CD4-positive, alpha-beta T cell treated with Interleukin-21 for 1 hour (primary cell): Measurements from ENCODE around the gene ST8SIA6.
A peak's percentile ranks its signal among the peaks of the same experiment; 100 is the strongest.

Source experiments
- DNase-seq: peaks from one replicate; pipeline ENCODE4 v3.0.0-alpha.2; 2020

ST8SIA6 gene

DNA sequence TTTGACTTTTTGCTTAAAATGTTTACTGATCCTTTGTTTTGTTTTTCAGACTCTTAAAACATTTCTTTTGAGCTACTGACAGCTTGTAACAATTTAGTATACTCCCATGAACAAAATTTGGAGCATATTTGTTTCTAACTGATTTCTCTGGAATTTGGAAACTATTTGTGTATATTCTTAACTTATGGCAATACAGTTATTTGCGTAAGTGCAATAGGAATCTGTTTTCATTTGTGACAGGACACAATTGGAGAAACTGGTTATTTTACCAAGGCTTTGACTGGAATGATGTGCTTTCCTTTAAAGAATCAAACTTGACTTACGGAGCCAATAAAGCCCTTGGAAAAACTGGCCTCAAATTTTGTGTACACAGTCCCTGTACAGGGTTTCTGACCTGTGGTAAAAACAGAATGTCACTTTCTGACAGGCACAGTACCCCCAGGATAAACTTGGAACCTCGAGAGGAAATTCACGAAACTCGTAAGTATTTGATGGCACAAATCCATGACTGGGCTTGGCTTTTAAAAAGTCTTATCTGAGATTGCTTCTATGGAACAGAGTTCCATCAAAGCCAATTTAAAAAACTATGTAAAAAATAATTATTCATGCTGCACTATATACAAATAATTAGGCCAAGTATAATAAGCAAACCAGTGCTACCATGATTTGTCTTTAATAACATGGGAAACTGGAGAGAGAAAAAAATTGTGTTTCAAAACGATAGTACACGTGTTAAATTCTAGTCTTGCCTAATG lies 70.4 kb downstream of the ST8SIA6 start:
- no peak for DNase-seq

DNA sequence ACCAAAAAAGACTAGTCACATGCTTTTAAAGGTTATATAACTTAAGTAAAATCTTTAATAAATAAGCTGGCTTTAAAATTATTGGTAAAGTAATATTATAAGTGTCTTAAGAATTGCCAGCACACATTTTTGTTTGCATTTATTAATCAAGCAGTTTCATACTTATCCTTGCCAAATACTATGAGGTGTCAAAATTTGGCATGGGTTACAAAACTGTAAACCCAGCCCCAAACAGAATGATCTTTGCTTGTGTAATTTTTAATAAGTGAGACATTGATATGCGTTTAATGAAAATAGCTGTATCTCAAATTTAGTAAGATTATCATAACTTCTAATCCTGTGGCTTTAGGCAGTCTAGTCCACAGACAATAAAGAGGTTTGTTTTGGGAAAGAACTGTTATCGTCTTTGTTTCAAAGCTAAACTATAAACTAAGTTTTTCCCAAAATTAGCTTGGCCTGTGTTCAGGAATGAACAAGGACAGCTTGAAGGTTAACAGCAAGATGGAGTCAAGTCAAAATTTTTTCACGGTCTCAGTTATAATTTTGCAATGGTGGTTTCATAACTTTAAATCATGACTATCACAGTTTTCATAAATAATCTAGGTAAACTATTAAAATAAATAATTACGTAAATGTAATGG lies 72.8 kb downstream of the ST8SIA6 start:
- DNase-seq, result no peak

GRCh38 chr10:17380888-17381287 lies 73.5 kb downstream of the ST8SIA6 start:
- DNase-seq, result no peak

- no peak for DNase-seq
These were observed 74.4 kb downstream of the ST8SIA6 start for GRCh38 chr10:17380016-17380415.

DNA sequence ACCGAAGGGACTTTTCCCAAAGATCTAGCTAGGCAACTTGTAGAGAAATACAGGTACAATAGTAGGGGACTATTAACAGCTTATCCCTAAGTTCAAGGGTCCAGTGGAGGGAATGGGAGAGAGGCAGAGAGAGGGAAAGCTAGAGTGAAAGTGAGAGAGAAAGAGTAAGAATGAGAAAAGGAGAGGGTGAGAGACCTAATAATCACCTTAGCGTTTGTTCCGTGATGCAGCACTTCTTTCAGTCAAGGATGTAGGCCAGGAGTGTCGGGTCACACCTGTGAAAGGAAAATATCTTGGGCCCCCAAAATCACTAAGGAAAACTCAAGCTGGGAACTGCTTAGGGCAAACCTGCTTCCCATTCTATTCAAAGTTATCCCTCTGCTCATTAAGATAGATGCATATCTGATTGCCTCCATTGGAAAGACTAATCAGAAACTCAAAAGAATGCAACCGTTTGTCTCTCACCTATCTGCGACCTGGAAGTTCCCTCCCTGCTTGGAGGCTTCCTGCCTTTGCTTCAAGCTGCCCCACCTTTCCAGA lies 75.2 kb downstream of the ST8SIA6 start:
- DNase-seq, result no peak

DNA sequence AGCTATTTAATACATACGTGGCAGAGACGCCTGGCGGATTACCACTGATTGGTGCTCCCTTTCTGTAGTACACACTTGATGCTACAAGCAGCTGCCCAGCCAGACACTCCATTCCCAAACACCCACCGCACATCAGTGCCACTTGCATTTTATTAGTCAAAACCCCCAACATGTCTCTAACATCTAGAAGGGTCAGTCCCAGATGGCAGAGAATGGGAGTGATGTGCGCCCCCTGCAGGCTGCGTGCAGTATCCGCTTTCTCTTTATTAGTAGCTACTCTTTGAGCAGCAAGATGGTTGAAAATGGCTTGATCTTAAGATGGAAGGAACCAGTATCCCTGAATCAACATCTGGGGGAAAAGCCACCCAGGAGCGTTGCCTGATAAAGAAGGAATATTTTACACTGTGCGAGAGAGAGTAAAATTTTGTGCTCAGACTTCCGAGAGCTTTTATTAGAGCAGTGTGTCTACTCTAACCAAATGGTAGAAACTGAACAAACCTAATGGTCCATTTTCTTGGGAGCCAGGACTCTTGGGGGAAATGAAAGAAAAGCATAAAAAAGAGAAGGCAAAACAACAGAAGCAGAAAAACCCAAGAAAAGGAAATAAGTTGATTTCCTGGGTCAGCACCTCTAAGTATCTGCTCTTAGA lies 78.3 kb downstream of the ST8SIA6 start:
- DNase-seq, result peak; percentile 7

GRCh38 chr10:17368708-17369272 lies 85.6 kb downstream of the ST8SIA6 start:
- no peak for DNase-seq

DNA sequence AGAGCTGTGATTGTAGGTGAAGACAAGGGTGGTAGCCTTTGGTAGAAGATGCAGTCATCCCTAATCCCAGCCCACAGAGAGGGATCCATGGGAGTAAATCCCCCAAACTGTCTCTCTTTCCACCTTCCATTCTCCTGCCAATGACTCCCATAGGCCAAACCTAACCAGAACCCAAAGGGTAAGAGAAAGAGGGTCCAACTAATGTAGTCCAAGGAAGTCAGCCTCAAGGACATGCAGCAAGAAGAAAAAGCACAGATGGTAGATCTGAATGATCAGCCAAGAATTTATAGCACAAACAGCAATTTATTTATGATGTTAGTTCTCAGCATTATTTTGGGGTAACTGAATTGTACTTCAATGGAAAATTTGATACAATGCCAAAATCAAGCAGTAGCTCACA lies 87.7 kb downstream of the ST8SIA6 start:
- DNase-seq, result no peak

DNA sequence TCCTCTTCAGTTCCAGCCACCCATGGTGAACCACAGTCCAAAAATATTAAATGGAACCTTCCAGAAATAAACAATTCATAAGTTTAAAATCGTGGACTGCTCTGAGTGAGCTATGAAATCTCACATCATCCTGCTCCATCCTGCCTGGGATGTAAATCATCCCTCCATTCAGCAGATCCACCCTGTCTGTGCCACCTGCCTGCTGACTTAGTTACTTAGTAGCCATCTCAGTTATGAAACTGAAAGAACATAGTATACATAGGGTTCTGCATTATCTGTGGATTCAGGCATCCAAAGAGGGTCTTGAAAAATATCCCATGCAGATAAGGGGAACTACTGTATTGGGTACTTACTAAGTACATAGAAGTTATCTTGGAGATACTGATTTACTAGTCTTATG lies 89.0 kb downstream of the ST8SIA6 start:
- no peak for DNase-seq

DNA sequence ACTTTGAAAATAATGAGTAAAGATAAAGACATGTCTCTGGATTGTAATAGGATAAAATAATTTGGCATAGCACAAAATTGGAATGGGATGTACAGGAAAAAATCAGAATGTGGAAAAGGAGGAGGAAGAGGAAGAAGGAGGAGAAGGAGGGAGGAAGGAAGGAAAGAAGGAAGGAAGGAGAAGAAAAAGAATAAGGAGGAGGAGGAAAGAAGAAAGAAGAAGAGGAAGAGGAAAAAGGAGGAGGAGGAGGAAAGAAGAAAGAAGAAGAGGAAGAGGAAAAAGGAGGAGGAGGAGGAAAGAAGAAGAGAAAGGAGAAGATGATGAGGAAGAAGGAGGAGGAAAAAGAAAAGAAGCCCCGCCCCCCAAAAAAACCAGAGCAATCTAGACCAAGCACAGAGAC lies 95.9 kb downstream of the ST8SIA6 start:
- no peak for DNase-seq

GRCh38 chr10:17357781-17358180 lies 96.6 kb downstream of the ST8SIA6 start:
- no peak for DNase-seq

GRCh38 chr10:17356820-17357219 lies 97.6 kb downstream of the ST8SIA6 start:
- no peak for DNase-seq

DNA sequence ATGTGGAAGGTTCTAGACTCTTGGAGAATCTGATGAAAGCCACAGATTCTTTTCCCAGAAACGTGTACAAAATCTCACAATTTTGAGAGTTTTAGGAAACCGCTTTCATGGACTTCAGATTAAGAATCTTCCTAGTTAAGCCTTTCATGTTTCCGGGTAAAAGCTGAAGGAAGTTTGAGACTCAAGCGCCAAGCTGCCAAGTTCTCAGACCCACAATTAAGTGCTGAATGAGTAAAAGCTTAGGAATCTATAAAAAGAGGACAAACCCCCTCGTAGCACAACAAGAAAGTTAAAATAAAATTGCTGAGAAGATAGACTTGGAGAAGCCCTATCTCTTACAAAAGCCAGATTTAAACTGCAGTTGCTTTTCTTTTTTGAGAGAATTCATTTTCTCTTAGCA lies 99.6 kb downstream of the ST8SIA6 start:
- DNase-seq, result no peak

GRCh38 chr10:17353568-17354300 lies 100.7 kb downstream of the ST8SIA6 start:
- DNase-seq, result no peak

- DNase-seq, result no peak
These were observed 101.8 kb downstream of the ST8SIA6 start for GRCh38 chr10:17352583-17352982.

DNA sequence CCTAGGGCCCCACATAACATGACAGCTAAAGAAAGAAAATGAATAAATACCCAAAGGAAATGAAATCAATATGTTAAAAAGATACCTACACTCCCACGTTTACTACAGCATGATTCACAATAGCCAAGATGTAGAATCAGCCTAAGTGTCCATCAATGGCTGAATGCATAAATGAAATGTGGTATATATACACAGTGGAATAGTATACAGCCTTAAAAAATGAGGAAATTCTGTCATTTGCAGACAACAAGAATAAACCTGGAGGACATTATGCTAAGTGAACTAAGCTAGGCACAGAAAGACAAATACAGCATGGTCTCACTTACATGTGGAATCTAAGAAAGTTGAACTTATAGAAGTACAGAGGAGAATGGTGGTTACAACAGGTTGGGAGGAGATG lies 102.9 kb downstream of the ST8SIA6 start:
- no peak for DNase-seq

- no peak for DNase-seq
These were observed 104.7 kb downstream of the ST8SIA6 start for GRCh38 chr10:17349717-17350116.

DNA sequence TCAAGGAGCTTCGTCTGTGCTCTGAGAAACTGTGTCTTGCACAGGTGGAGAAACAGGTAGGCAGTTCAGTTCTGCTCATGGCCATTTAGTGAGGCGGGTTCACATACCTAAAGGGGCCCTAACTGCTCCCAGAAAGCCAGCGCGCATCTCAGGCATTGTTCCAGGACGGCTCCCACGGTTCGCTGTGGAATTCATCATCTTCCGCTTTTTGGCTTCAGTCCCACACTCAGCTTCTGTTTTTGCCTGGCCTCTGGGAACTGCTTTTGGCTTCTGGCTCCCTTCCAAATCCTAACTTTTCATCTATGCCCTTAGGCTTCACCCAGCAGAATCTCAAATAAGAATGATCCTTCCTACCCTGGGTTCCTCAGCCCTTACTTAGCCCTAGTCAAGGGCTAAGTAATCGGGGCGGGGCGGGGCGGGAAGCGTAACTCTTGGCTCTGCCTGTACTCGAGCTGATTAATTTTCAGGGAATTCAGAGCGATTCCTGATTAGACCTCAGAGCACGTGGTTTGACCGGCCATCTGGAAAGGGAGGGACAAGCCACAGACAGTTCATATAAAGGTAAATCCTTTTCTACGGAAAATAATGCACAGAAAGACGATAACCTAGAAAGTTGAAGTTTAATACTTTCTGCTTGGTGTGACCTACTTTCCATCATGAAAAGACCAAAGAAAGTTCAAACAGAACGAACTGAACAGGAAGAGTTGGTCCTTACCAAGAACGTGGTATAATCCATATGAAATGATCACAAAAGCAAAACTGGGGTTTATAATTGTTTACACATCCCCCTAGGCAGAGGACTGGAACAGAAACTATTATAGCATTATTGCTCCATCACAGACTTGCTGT lies 105.7 kb downstream of the ST8SIA6 start:
- DNase-seq, result no peak

- DNase-seq, result no peak
These were observed 106.3 kb downstream of the ST8SIA6 start for GRCh38 chr10:17348011-17348500.

- no peak for DNase-seq
These were observed 110.2 kb downstream of the ST8SIA6 start for GRCh38 chr10:17344206-17344605.

DNA sequence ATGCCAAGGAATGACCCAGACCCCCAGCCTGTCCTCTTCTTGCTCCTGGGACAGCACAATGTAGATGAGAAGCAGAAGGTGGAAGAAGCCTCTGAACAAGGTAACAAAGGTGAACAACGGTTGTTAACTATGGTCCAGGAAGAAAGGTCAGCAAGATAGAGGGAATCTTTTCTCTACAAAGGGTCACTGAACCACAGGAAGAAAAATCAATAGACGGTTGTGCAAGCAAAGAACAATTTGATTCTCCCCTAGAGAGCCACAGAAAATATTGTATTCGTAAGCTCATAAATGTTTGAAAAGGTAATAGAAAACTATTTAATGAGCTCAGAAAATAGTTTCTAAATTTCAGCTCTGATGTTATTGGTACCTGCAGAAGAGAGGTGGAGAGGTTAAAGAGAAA lies 111.3 kb downstream of the ST8SIA6 start:
- DNase-seq, result no peak
